Caco-2 (cell line): ENCODE measurements around the gene NKD1. TPM values are rescaled to one million over a fixed set of nuclear protein-coding genes. Genes with fewer than 3 reads are reported as not detected.

Experiments
- BruUV-seq: library from RNA; stranded (reverse); fragments of 400-500 nt; replicated peaks from 2 replicates; lab custom pipeline; 2021; lab: Mats Ljungman, UMichigan
- CTCF ChIA-PET: fragments of 300-600 bp; sonication (Branson Sonifier 250); formaldehyde crosslinking; loops from one replicate; lab custom pipeline; 2022; ENCODE audit warnings: antibody characterized with exemption; lab: Charles Lee
- POLR2A ChIA-PET: fragments of 300-600 bp; sonication (Branson Sonifier 250); formaldehyde crosslinking; loops from one replicate; lab custom pipeline; 2022; ENCODE audit warnings: antibody characterized with exemption; lab: Charles Lee
- DNase-seq, 2 experiments: peaks; one replicate each; pipeline versions ENCODE4 v3.0.0 to v3.0.0-alpha.2; 2020 to 2022
- H3K27me3 ChIP-seq: replicated peaks from 2 replicates; pipeline ENCODE4 v1.6.0; 2011; ENCODE audit warnings: low read length; ENCODE audit not compliant: control insufficient read depth, insufficient read depth
- H3K36me3 ChIP-seq: 2 replicates; pipeline ENCODE4 v1.5.1; 2011; ENCODE audit warnings: low read length; ENCODE audit not compliant: control insufficient read depth, insufficient read depth
- H3K4me1 ChIP-seq: fragments of 250-450 bp; sonication (Bioruptor Pico); 2 replicates; pipeline ENCODE4 v1.5.1; 2020; ENCODE audit warnings: mild to moderate bottlenecking
- H3K4me3 ChIP-seq: 2 replicates; pipeline ENCODE4 v1.5.1; 2011; ENCODE audit warnings: low read depth, mild to moderate bottlenecking, control low read depth, low read length
- H3K9me3 ChIP-seq: fragments of 250-450 bp; sonication (Bioruptor Pico); 2 replicates; pipeline ENCODE4 v1.5.1; 2020; ENCODE audit warnings: mild to moderate bottlenecking, moderate library complexity
- H3K27ac Mint-ChIP-seq: one replicate; pipeline ENCODE4 v1.8.0; 2022; ENCODE audit warnings: mixed read lengths; ENCODE audit not compliant: unreplicated experiment
- H3K27me3 Mint-ChIP-seq: one replicate; pipeline ENCODE4 v1.8.0; 2022; ENCODE audit warnings: mixed read lengths; ENCODE audit not compliant: insufficient read depth, unreplicated experiment
- H3K36me3 Mint-ChIP-seq: one replicate; pipeline ENCODE4 v1.8.0; 2022; ENCODE audit warnings: mild to moderate bottlenecking, mixed read lengths; ENCODE audit not compliant: insufficient read depth, unreplicated experiment
- H3K4me1 Mint-ChIP-seq: one replicate; pipeline ENCODE4 v1.8.0; 2022; ENCODE audit warnings: low read depth, mixed read lengths; ENCODE audit not compliant: unreplicated experiment
- H3K4me3 Mint-ChIP-seq: one replicate; pipeline ENCODE4 v1.8.0; 2022; ENCODE audit warnings: mild to moderate bottlenecking, moderate library complexity, mixed read lengths; ENCODE audit not compliant: unreplicated experiment
- H3K9me3 Mint-ChIP-seq: one replicate; pipeline ENCODE4 v1.8.0; 2022; ENCODE audit warnings: mixed read lengths; ENCODE audit not compliant: unreplicated experiment
- CTCF ChIP-seq, 2 experiments: fragments of 200-600 bp in 1 of 2; IDR thresholded peaks; 1 replicate in 1 of 2; 2 replicates in 1 of 2; pipeline versions ENCODE4 v1.5.1 to v1.8.0; 2011 to 2022; ENCODE audit warnings: antibody characterized with exemption in 1 of 2, control low read depth in 1 of 2, inconsistent platforms in 1 of 2, low read depth in 1 of 2, low read length in 1 of 2, mild to moderate bottlenecking in 1 of 2, moderate library complexity in 1 of 2; ENCODE audit not compliant: insufficient read depth in 1 of 2, severe bottlenecking in 1 of 2, unreplicated experiment in 1 of 2
- intact Hi-C: fragments of 100-400 bp; cut with micrococcal nuclease; formaldehyde crosslinking; loops from one replicate; pipeline ENCODE4 v1.10.0; 2022; ENCODE audit not compliant: unreplicated experiment
- total RNA-seq: library from RNA; stranded (reverse); gene quantifications from 2 replicates; pipeline ENCODE4 v1.2.3, GENCODE V29; 2022

NKD1 gene
- total RNA-seq, 1 experiment from 2014 or later, result 54.9 TPM

GRCh38 chr16:50636753-50637374 lies 88.7 kb downstream of the NKD1 start:
- no TSS peak for BruUV-seq
- Histone ChIP-seq H3K9me3 (no peaks in the 10 kb centered on the region), H3K4me3 (no peak overlapping the region), H3K36me3 (no peaks in the 10 kb centered on the region), H3K27me3 (no peaks in the 10 kb centered on the region), H3K4me1 (no peaks in the 10 kb centered on the region)
- H3K27ac Mint-ChIP-seq, result no peak overlapping the region
- no peak for DNase-seq
- H3K4me3 Mint-ChIP-seq, result no peak overlapping the region
- intact Hi-C loops, result no loop called here
- no peaks in the 10 kb centered on the region for H3K27me3 Mint-ChIP-seq
- TF ChIP-seq CTCF (IDR thresholded peaks at IDR 0.05; ENCODE audit: insufficient read depth in 1 of 2, low read depth in 1 of 2, low read length in 1 of 2, severe bottlenecking in 1 of 2, unreplicated experiment in 1 of 2), result peak in 1 of 2 experiments; percentile 17
- CTCF ChIA-PET, result no interaction called here
- H3K36me3 Mint-ChIP-seq, result peaks cover 11% of the 10 kb centered on the region
- POLR2A ChIA-PET, result no interaction called here
- no peaks in the 10 kb centered on the region for H3K4me1 Mint-ChIP-seq
- H3K9me3 Mint-ChIP-seq, result no peaks in the 10 kb centered on the region

- no TSS peak for BruUV-seq
- intact Hi-C loops, result no loop called here
- no peak overlapping the region for H3K27ac Mint-ChIP-seq
- H3K9me3 Mint-ChIP-seq, result no peaks in the 10 kb centered on the region
- DNase-seq, result no peak
- H3K4me1 Mint-ChIP-seq, result no peaks in the 10 kb centered on the region
- H3K36me3 Mint-ChIP-seq, result peaks cover 11% of the 10 kb centered on the region
- H3K9me3 ChIP-seq, result no peaks in the 10 kb centered on the region
- no peaks in the 10 kb centered on the region for H3K27me3 ChIP-seq
- H3K4me3 Mint-ChIP-seq, result no peak overlapping the region
- ChIA-PET POLR2A (no interaction called here), CTCF (no interaction called here)
- H3K36me3 ChIP-seq, result no peaks in the 10 kb centered on the region
- no peak for TF ChIP-seq CTCF (IDR thresholded peaks at IDR 0.05; ENCODE audit: insufficient read depth in 1 of 2, low read depth in 1 of 2, low read length in 1 of 2, severe bottlenecking in 1 of 2, unreplicated experiment in 1 of 2)
- H3K4me3 ChIP-seq, result no peak overlapping the region
- no peaks in the 10 kb centered on the region for H3K4me1 ChIP-seq
- no peaks in the 10 kb centered on the region for H3K27me3 Mint-ChIP-seq
Measured at GRCh38 chr16:50637716-50638602, 89.8 kb downstream of the NKD1 start.

- ChIA-PET POLR2A (no interaction called here), CTCF (no interaction called here)
- Histone ChIP-seq H3K27me3 (no peaks in the 10 kb centered on the region), H3K4me1 (no peaks in the 10 kb centered on the region), H3K9me3 (no peaks in the 10 kb centered on the region), H3K36me3 (no peaks in the 10 kb centered on the region), H3K4me3 (no peak overlapping the region)
- Mint-ChIP-seq H3K4me3 (no peak overlapping the region), H3K9me3 (no peaks in the 10 kb centered on the region), H3K27me3 (no peaks in the 10 kb centered on the region), H3K27ac (no peak overlapping the region), H3K36me3 (peaks cover 11% of the 10 kb centered on the region), H3K4me1 (no peaks in the 10 kb centered on the region)
- DNase-seq, result no peak
- intact Hi-C loops, result no loop called here
- TF ChIP-seq CTCF (IDR thresholded peaks at IDR 0.05; ENCODE audit: insufficient read depth in 1 of 2, low read depth in 1 of 2, low read length in 1 of 2, severe bottlenecking in 1 of 2, unreplicated experiment in 1 of 2), result no peak
- BruUV-seq, result no TSS peak
Measured at GRCh38 chr16:50638816-50639670, 90.8 kb downstream of the NKD1 start.
